ENCODE data around the gene ZDHHC18.

ZDHHC18 gene

GRCh38 chr1:26827663-26828062, 1.2 kb downstream of the ZDHHC18 start:
- Mint-ChIP-seq H3K4me3 (peak overlapping the region; percentile 91 to 95 (median 92)), H3K27ac (peak overlapping the region; percentile 79 to 92 (median 89)), H3K36me3 (ENCODE audit: low read depth) (peaks cover 10% of the 10 kb centered on the region), H3K9me3 (no peaks in the 10 kb centered on the region), H3K4me1 (peaks cover 24% of the 10 kb centered on the region), H3K27me3 (ENCODE audit: low read depth) (peaks cover 5% of the 10 kb centered on the region)
- TF ChIP-seq, protein P1, sequence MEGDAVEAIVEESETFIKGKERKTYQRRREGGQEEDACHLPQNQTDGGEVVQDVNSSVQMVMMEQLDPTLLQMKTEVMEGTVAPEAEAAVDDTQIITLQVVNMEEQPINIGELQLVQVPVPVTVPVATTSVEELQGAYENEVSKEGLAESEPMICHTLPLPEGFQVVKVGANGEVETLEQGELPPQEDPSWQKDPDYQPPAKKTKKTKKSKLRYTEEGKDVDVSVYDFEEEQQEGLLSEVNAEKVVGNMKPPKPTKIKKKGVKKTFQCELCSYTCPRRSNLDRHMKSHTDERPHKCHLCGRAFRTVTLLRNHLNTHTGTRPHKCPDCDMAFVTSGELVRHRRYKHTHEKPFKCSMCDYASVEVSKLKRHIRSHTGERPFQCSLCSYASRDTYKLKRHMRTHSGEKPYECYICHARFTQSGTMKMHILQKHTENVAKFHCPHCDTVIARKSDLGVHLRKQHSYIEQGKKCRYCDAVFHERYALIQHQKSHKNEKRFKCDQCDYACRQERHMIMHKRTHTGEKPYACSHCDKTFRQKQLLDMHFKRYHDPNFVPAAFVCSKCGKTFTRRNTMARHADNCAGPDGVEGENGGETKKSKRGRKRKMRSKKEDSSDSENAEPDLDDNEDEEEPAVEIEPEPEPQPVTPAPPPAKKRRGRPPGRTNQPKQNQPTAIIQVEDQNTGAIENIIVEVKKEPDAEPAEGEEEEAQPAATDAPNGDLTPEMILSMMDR (IDR thresholded peaks at IDR 0.05; ENCODE audit: unreplicated experiment in 3 of 3), result no peak

GRCh38 chr1:26828411-26828991, 2.0 kb downstream of the ZDHHC18 start:
- TF ChIP-seq, protein P1 (IDR thresholded peaks at IDR 0.05; ENCODE audit: unreplicated experiment in 3 of 3), result no peak
- Mint-ChIP-seq H3K27ac (peak overlapping the region; percentile 79 to 92 (median 89)), H3K4me3 (peak overlapping the region; percentile 91 to 95 (median 92)), H3K9me3 (no peaks in the 10 kb centered on the region), H3K4me1 (peaks cover 24% of the 10 kb centered on the region), H3K27me3 (ENCODE audit: low read depth) (no peaks in the 10 kb centered on the region), H3K36me3 (ENCODE audit: low read depth) (peaks cover 19% of the 10 kb centered on the region)

GRCh38 chr1:26829184-26829911, 2.9 kb downstream of the ZDHHC18 start:
- Mint-ChIP-seq H3K27me3 (ENCODE audit: low read depth) (no peaks in the 10 kb centered on the region), H3K27ac (peak overlapping the region; percentile 11 to 39 (median 32)), H3K4me1 (peaks cover 24% of the 10 kb centered on the region), H3K9me3 (no peaks in the 10 kb centered on the region), H3K4me3 (peak overlapping the region; percentile 91 to 95 (median 92)), H3K36me3 (ENCODE audit: low read depth) (peaks cover 27% of the 10 kb centered on the region)
- TF ChIP-seq, protein P1 (IDR thresholded peaks at IDR 0.05; ENCODE audit: unreplicated experiment in 3 of 3), result no peak

- H3K36me3 Mint-ChIP-seq (ENCODE audit: low read depth), result peaks cover 39% of the 10 kb centered on the region
- TF ChIP-seq, protein P1 (IDR thresholded peaks at IDR 0.05; ENCODE audit: unreplicated experiment in 3 of 3), result no peak
- H3K27ac Mint-ChIP-seq, result no peak overlapping the region
- no peaks in the 10 kb centered on the region for H3K27me3 Mint-ChIP-seq (ENCODE audit: low read depth)
- peaks cover 24% of the 10 kb centered on the region for H3K4me1 Mint-ChIP-seq
- no peaks in the 10 kb centered on the region for H3K9me3 Mint-ChIP-seq
- no peak overlapping the region for H3K4me3 Mint-ChIP-seq
These were observed 4.6 kb downstream of the ZDHHC18 start for GRCh38 chr1:26831059-26831458.

- peaks cover 42% of the 10 kb centered on the region for H3K36me3 Mint-ChIP-seq (ENCODE audit: low read depth)
- H3K27ac Mint-ChIP-seq, result no peak overlapping the region
- H3K4me3 Mint-ChIP-seq, result no peak overlapping the region
- TF ChIP-seq, protein P1 (IDR thresholded peaks at IDR 0.05; ENCODE audit: unreplicated experiment in 3 of 3), result no peak
- H3K9me3 Mint-ChIP-seq, result no peaks in the 10 kb centered on the region
- no peaks in the 10 kb centered on the region for H3K27me3 Mint-ChIP-seq (ENCODE audit: low read depth)
- H3K4me1 Mint-ChIP-seq, result peaks cover 24% of the 10 kb centered on the region
These were observed 5.2 kb downstream of the ZDHHC18 start for GRCh38 chr1:26831546-26832248.

Measured in nephron (organoid).